ENCODE measurements around the gene HIPK2. TPM values are rescaled to one million over a fixed set of nuclear protein-coding genes. Genes with fewer than 3 reads are reported as not detected.

Gene HIPK2
- total RNA-seq, 1 experiment from 2014 or later: 33.4 TPM

GRCh38 chr7:139775829-139776266 lies 1.9 kb downstream of the HIPK2 start:
- no peaks in the 10 kb centered on the region for H3K9me3 Mint-ChIP-seq (ENCODE audit: low read depth, unreplicated experiment)
- peak overlapping the region; percentile 95 for H3K4me3 Mint-ChIP-seq (ENCODE audit: low read depth, unreplicated experiment)
- DNase-seq: peak; percentile 69
- no TSS peak for BruUV-seq (replicated peaks)
- peak; percentile 72 for TF ChIP-seq CTCF (IDR thresholded peaks at IDR 0.05; ENCODE audit: unreplicated experiment)
- H3K4me1 Mint-ChIP-seq (ENCODE audit: low read depth, unreplicated experiment): peaks cover 45% of the 10 kb centered on the region
- H3K27ac Mint-ChIP-seq (ENCODE audit: unreplicated experiment): peak overlapping the region; percentile 84
- intact Hi-C loops (cut with micrococcal nuclease; ENCODE audit: unreplicated experiment): loop anchor here (1.0 to 5.0 kb wide), 6 partner anchors 43 to 226 kb away; partner anchors contain the start of gene TBXAS1
- H3K36me3 Mint-ChIP-seq (ENCODE audit: insufficient read depth, unreplicated experiment): peaks cover 25% of the 10 kb centered on the region
- H3K27me3 Mint-ChIP-seq (ENCODE audit: unreplicated experiment): peaks cover 19% of the 10 kb centered on the region
- CTCF ChIA-PET: no interaction called here

GRCh38 chr7:139774376-139774775 lies 3.4 kb downstream of the HIPK2 start:
- no TSS peak for BruUV-seq (replicated peaks)
- H3K9me3 Mint-ChIP-seq (ENCODE audit: low read depth, unreplicated experiment): no peaks in the 10 kb centered on the region
- no peak for TF ChIP-seq CTCF (IDR thresholded peaks at IDR 0.05; ENCODE audit: unreplicated experiment)
- intact Hi-C loops (cut with micrococcal nuclease; ENCODE audit: unreplicated experiment): loop anchor here (2.0 kb wide), 2 partner anchors 54 to 128 kb away; partner anchors contain the start of gene TBXAS1
- H3K4me1 Mint-ChIP-seq (ENCODE audit: low read depth, unreplicated experiment): peaks cover 41% of the 10 kb centered on the region
- CTCF ChIA-PET: no interaction called here
- DNase-seq: no peak
- no peak overlapping the region for H3K27ac Mint-ChIP-seq (ENCODE audit: unreplicated experiment)
- no peak overlapping the region for H3K4me3 Mint-ChIP-seq (ENCODE audit: low read depth, unreplicated experiment)
- H3K36me3 Mint-ChIP-seq (ENCODE audit: insufficient read depth, unreplicated experiment): peaks cover 25% of the 10 kb centered on the region
- H3K27me3 Mint-ChIP-seq (ENCODE audit: unreplicated experiment): peaks cover 8% of the 10 kb centered on the region

GRCh38 chr7:139773371-139773770 lies 4.4 kb downstream of the HIPK2 start:
- intact Hi-C loops (cut with micrococcal nuclease; ENCODE audit: unreplicated experiment): no loop called here
- no TSS peak for BruUV-seq (replicated peaks)
- Mint-ChIP-seq H3K4me3 (ENCODE audit: low read depth, unreplicated experiment) (no peak overlapping the region), H3K9me3 (ENCODE audit: low read depth, unreplicated experiment) (no peaks in the 10 kb centered on the region), H3K27ac (ENCODE audit: unreplicated experiment) (no peak overlapping the region), H3K4me1 (ENCODE audit: low read depth, unreplicated experiment) (peaks cover 32% of the 10 kb centered on the region), H3K36me3 (ENCODE audit: insufficient read depth, unreplicated experiment) (peaks cover 20% of the 10 kb centered on the region), H3K27me3 (ENCODE audit: unreplicated experiment) (no peaks in the 10 kb centered on the region)
- CTCF ChIA-PET: no interaction called here
- TF ChIP-seq CTCF (IDR thresholded peaks at IDR 0.05; ENCODE audit: unreplicated experiment): no peak
- DNase-seq: no peak

GRCh38 chr7:139772873-139773272 lies 4.9 kb downstream of the HIPK2 start:
- TF ChIP-seq CTCF (IDR thresholded peaks at IDR 0.05; ENCODE audit: unreplicated experiment): no peak
- no peak overlapping the region for H3K27ac Mint-ChIP-seq (ENCODE audit: unreplicated experiment)
- H3K4me1 Mint-ChIP-seq (ENCODE audit: low read depth, unreplicated experiment): peaks cover 32% of the 10 kb centered on the region
- no TSS peak for BruUV-seq (replicated peaks)
- DNase-seq: no peak
- intact Hi-C loops (cut with micrococcal nuclease; ENCODE audit: unreplicated experiment): no loop called here
- CTCF ChIA-PET: no interaction called here
- no peak overlapping the region for H3K4me3 Mint-ChIP-seq (ENCODE audit: low read depth, unreplicated experiment)
- H3K36me3 Mint-ChIP-seq (ENCODE audit: insufficient read depth, unreplicated experiment): peaks cover 16% of the 10 kb centered on the region
- no peaks in the 10 kb centered on the region for H3K27me3 Mint-ChIP-seq (ENCODE audit: unreplicated experiment)
- no peaks in the 10 kb centered on the region for H3K9me3 Mint-ChIP-seq (ENCODE audit: low read depth, unreplicated experiment)

Measured in Calu3 (cell line).